GM12873 (cell line): ENCODE measurements around the gene TM4SF18.

Experiments used
- CTCF ChIP-seq: IDR thresholded peaks from 2 replicates; pipeline ENCODE4 v1.5.1; 2012; ENCODE audit warnings: low read depth, mild to moderate bottlenecking, moderate library complexity, low read length, control low read depth; ENCODE audit not compliant: insufficient read depth; ENCODE audit errors: missing control alignments

TM4SF18 gene

GRCh38 chr3:149371001-149371722 is 37.7 kb upstream of the TM4SF18 start:
- TF ChIP-seq CTCF, result no peak

GRCh38 chr3:149369991-149370866 is 36.8 kb upstream of the TM4SF18 start:
- TF ChIP-seq CTCF, result no peak

- no peak for TF ChIP-seq CTCF
These were observed 35.5 kb upstream of the TM4SF18 start for GRCh38 chr3:149368674-149369497.

- TF ChIP-seq CTCF, result no peak
These were observed 34.8 kb upstream of the TM4SF18 start for GRCh38 chr3:149368201-149368673.

GRCh38 chr3:149366941-149367840 is 33.8 kb upstream of the TM4SF18 start:
- TF ChIP-seq CTCF, result no peak

- TF ChIP-seq CTCF, result no peak
These were observed 32.6 kb upstream of the TM4SF18 start for GRCh38 chr3:149366031-149366430.
